Measurements from ENCODE around the gene CYRIA.
A peak's percentile ranks its signal among the peaks of the same experiment; 100 is the strongest.

Gene CYRIA

GRCh38 chr2:16683576-16683975 is 17.9 kb upstream of the CYRIA start:
- no peaks in the 10 kb centered on the region for H3K4me1 ChIP-seq (ENCODE audit: insufficient read depth, low read length)
- H2AFZ ChIP-seq (ENCODE audit: low read depth, low read length): no peak overlapping the region
- H3K36me3 ChIP-seq (ENCODE audit: insufficient read depth, low read length): no peaks in the 10 kb centered on the region
- no peaks in the 10 kb centered on the region for H3K9me3 ChIP-seq (ENCODE audit: low read length)
- H3K4me3 ChIP-seq (ENCODE audit: low read length): no peak overlapping the region
- no peaks in the 10 kb centered on the region for H3K27me3 ChIP-seq (ENCODE audit: insufficient read depth, low read length)

- Histone ChIP-seq H3K9me3 (ENCODE audit: low read length) (no peaks in the 10 kb centered on the region), H3K4me3 (ENCODE audit: low read length) (no peak overlapping the region), H3K4me1 (ENCODE audit: insufficient read depth, low read length) (no peaks in the 10 kb centered on the region), H2AFZ (ENCODE audit: low read depth, low read length) (no peak overlapping the region), H3K36me3 (ENCODE audit: insufficient read depth, low read length) (no peaks in the 10 kb centered on the region), H3K27me3 (ENCODE audit: insufficient read depth, low read length) (no peaks in the 10 kb centered on the region)
Measured at GRCh38 chr2:16682431-16683118, 16.9 kb upstream of the CYRIA start.

- H3K4me3 ChIP-seq (ENCODE audit: low read length): no peak overlapping the region
- H3K9me3 ChIP-seq (ENCODE audit: low read length): no peaks in the 10 kb centered on the region
- no peak overlapping the region for H2AFZ ChIP-seq (ENCODE audit: low read depth, low read length)
- no peaks in the 10 kb centered on the region for H3K4me1 ChIP-seq (ENCODE audit: insufficient read depth, low read length)
- no peaks in the 10 kb centered on the region for H3K36me3 ChIP-seq (ENCODE audit: insufficient read depth, low read length)
- no peaks in the 10 kb centered on the region for H3K27me3 ChIP-seq (ENCODE audit: insufficient read depth, low read length)
Measured at GRCh38 chr2:16680781-16681180, 15.1 kb upstream of the CYRIA start.

GRCh38 chr2:16680304-16680703 is 14.7 kb upstream of the CYRIA start:
- H3K4me1 ChIP-seq (ENCODE audit: insufficient read depth, low read length): no peaks in the 10 kb centered on the region
- H2AFZ ChIP-seq (ENCODE audit: low read depth, low read length): no peak overlapping the region
- no peak overlapping the region for H3K4me3 ChIP-seq (ENCODE audit: low read length)
- no peaks in the 10 kb centered on the region for H3K36me3 ChIP-seq (ENCODE audit: insufficient read depth, low read length)
- no peaks in the 10 kb centered on the region for H3K27me3 ChIP-seq (ENCODE audit: insufficient read depth, low read length)
- no peaks in the 10 kb centered on the region for H3K9me3 ChIP-seq (ENCODE audit: low read length)

- Histone ChIP-seq H3K36me3 (ENCODE audit: insufficient read depth, low read length) (no peaks in the 10 kb centered on the region), H3K4me3 (ENCODE audit: low read length) (no peak overlapping the region), H3K27me3 (ENCODE audit: insufficient read depth, low read length) (no peaks in the 10 kb centered on the region), H2AFZ (ENCODE audit: low read depth, low read length) (no peak overlapping the region), H3K9me3 (ENCODE audit: low read length) (no peaks in the 10 kb centered on the region), H3K4me1 (ENCODE audit: insufficient read depth, low read length) (no peaks in the 10 kb centered on the region)
Measured at GRCh38 chr2:16678964-16679363, 13.3 kb upstream of the CYRIA start.

GRCh38 chr2:16677875-16678274 is 12.2 kb upstream of the CYRIA start:
- no peak overlapping the region for H3K4me3 ChIP-seq (ENCODE audit: low read length)
- H2AFZ ChIP-seq (ENCODE audit: low read depth, low read length): no peak overlapping the region
- no peaks in the 10 kb centered on the region for H3K9me3 ChIP-seq (ENCODE audit: low read length)
- no peaks in the 10 kb centered on the region for H3K36me3 ChIP-seq (ENCODE audit: insufficient read depth, low read length)
- no peaks in the 10 kb centered on the region for H3K27me3 ChIP-seq (ENCODE audit: insufficient read depth, low read length)
- H3K4me1 ChIP-seq (ENCODE audit: insufficient read depth, low read length): no peaks in the 10 kb centered on the region

GRCh38 chr2:16675781-16676180 is 10.1 kb upstream of the CYRIA start:
- Histone ChIP-seq H3K27me3 (ENCODE audit: insufficient read depth, low read length) (no peaks in the 10 kb centered on the region), H3K9me3 (ENCODE audit: low read length) (no peaks in the 10 kb centered on the region), H2AFZ (ENCODE audit: low read depth, low read length) (no peak overlapping the region), H3K4me1 (ENCODE audit: insufficient read depth, low read length) (no peaks in the 10 kb centered on the region), H3K4me3 (ENCODE audit: low read length) (no peak overlapping the region), H3K36me3 (ENCODE audit: insufficient read depth, low read length) (no peaks in the 10 kb centered on the region)

- no peaks in the 10 kb centered on the region for H3K36me3 ChIP-seq (ENCODE audit: insufficient read depth, low read length)
- H3K4me1 ChIP-seq (ENCODE audit: insufficient read depth, low read length): peaks cover 8% of the 10 kb centered on the region
- H3K27me3 ChIP-seq (ENCODE audit: insufficient read depth, low read length): no peaks in the 10 kb centered on the region
- no peak overlapping the region for H2AFZ ChIP-seq (ENCODE audit: low read depth, low read length)
- no peak overlapping the region for H3K4me3 ChIP-seq (ENCODE audit: low read length)
- no peaks in the 10 kb centered on the region for H3K9me3 ChIP-seq (ENCODE audit: low read length)
Measured at GRCh38 chr2:16674154-16674553, 8.5 kb upstream of the CYRIA start.

GRCh38 chr2:16671760-16672159 is 6.1 kb upstream of the CYRIA start:
- H3K9me3 ChIP-seq (ENCODE audit: low read length): no peaks in the 10 kb centered on the region
- no peak overlapping the region for H2AFZ ChIP-seq (ENCODE audit: low read depth, low read length)
- no peaks in the 10 kb centered on the region for H3K36me3 ChIP-seq (ENCODE audit: insufficient read depth, low read length)
- H3K4me3 ChIP-seq (ENCODE audit: low read length): no peak overlapping the region
- H3K4me1 ChIP-seq (ENCODE audit: insufficient read depth, low read length): peaks cover 17% of the 10 kb centered on the region
- H3K27me3 ChIP-seq (ENCODE audit: insufficient read depth, low read length): no peaks in the 10 kb centered on the region

- H3K4me1 ChIP-seq (ENCODE audit: insufficient read depth, low read length): peaks cover 31% of the 10 kb centered on the region
- no peaks in the 10 kb centered on the region for H3K36me3 ChIP-seq (ENCODE audit: insufficient read depth, low read length)
- no peak overlapping the region for H3K4me3 ChIP-seq (ENCODE audit: low read length)
- no peaks in the 10 kb centered on the region for H3K9me3 ChIP-seq (ENCODE audit: low read length)
- H3K27me3 ChIP-seq (ENCODE audit: insufficient read depth, low read length): peaks cover 2% of the 10 kb centered on the region
- H2AFZ ChIP-seq (ENCODE audit: low read depth, low read length): no peak overlapping the region
Measured at GRCh38 chr2:16669388-16669787, 3.8 kb upstream of the CYRIA start.

- Histone ChIP-seq H3K9me3 (ENCODE audit: low read length) (no peaks in the 10 kb centered on the region), H3K27me3 (ENCODE audit: insufficient read depth, low read length) (peaks cover 2% of the 10 kb centered on the region), H3K4me1 (ENCODE audit: insufficient read depth, low read length) (peaks cover 36% of the 10 kb centered on the region), H3K36me3 (ENCODE audit: insufficient read depth, low read length) (no peaks in the 10 kb centered on the region), H2AFZ (ENCODE audit: low read depth, low read length) (no peak overlapping the region), H3K4me3 (ENCODE audit: low read length) (no peak overlapping the region)
Measured at GRCh38 chr2:16666449-16666801, 791 bp upstream of the CYRIA start.

GRCh38 chr2:16664809-16665747 is 556 bp downstream of the CYRIA start:
- H3K36me3 ChIP-seq (ENCODE audit: insufficient read depth, low read length): no peaks in the 10 kb centered on the region
- H3K27me3 ChIP-seq (ENCODE audit: insufficient read depth, low read length): peaks cover 2% of the 10 kb centered on the region
- H3K9me3 ChIP-seq (ENCODE audit: low read length): no peaks in the 10 kb centered on the region
- peaks cover 36% of the 10 kb centered on the region for H3K4me1 ChIP-seq (ENCODE audit: insufficient read depth, low read length)
- H2AFZ ChIP-seq (ENCODE audit: low read depth, low read length): peak overlapping the region; percentile 47
- peak overlapping the region; percentile 68 for H3K4me3 ChIP-seq (ENCODE audit: low read length)

GRCh38 chr2:16664052-16664731 is 1.4 kb downstream of the CYRIA start:
- peak overlapping the region; percentile 1 for H2AFZ ChIP-seq (ENCODE audit: low read depth, low read length)
- H3K4me1 ChIP-seq (ENCODE audit: insufficient read depth, low read length): peaks cover 28% of the 10 kb centered on the region
- peak overlapping the region; percentile 68 for H3K4me3 ChIP-seq (ENCODE audit: low read length)

More at GRCh38 chr2:16664052-16664731, 1.4 kb downstream of the CYRIA start:
- Histone ChIP-seq H3K27me3 (ENCODE audit: insufficient read depth, low read length) (peaks cover 2% of the 10 kb centered on the region), H3K9me3 (ENCODE audit: low read length) (no peaks in the 10 kb centered on the region), H3K36me3 (ENCODE audit: insufficient read depth, low read length) (no peaks in the 10 kb centered on the region)

Measured in neuron (in vitro differentiated cells).